BLaER1 treated with 17β-estradiol and CSF1 and Interleukin-3, amounts not matched to agents 10 nM and 100 nM (cell line): ENCODE measurements around the gene KY.

Experiments used
- H3K27ac ChIP-seq, 11 experiments: shearing (Covaris generic); formaldehyde crosslinking; 2 replicates each; pipeline ENCODE4 v1.8.1; 2022
- H3K27me3 ChIP-seq, 11 experiments: shearing (Covaris generic); formaldehyde crosslinking; 2 replicates each; pipeline ENCODE4 v1.8.1; 2022
- H3K36me3 ChIP-seq, 11 experiments: shearing (Covaris generic); formaldehyde crosslinking; 2 replicates each; pipeline ENCODE4 v1.8.1; 2022
- H3K4me1 ChIP-seq, 10 experiments: shearing (Covaris generic); formaldehyde crosslinking; 2 replicates each; pipeline ENCODE4 v1.8.1; 2022
- H3K4me2 ChIP-seq, 11 experiments: shearing (Covaris generic); formaldehyde crosslinking; 2 replicates each; pipeline ENCODE4 v1.8.1; 2022
- H3K4me3 ChIP-seq, 10 experiments: shearing (Covaris generic); formaldehyde crosslinking; 2 replicates each; pipeline ENCODE4 v1.8.1; 2022
- H3K9ac ChIP-seq, 11 experiments: shearing (Covaris generic); formaldehyde crosslinking; 2 replicates each; pipeline ENCODE4 v1.8.1; 2022
- H3K9me3 ChIP-seq, 11 experiments: shearing (Covaris generic); formaldehyde crosslinking; replicated peaks in 1 of 11; 2 replicates each; pipeline ENCODE4 v1.8.1; 2022
- H4K20me1 ChIP-seq, 11 experiments: shearing (Covaris generic); formaldehyde crosslinking; 2 replicates each; pipeline ENCODE4 v1.8.1; 2022
- Cebpa-rat ChIP-seq, 11 experiments: shearing (Covaris generic); IDR thresholded peaks; 2 replicates each; pipeline ENCODE4 v1.8.1; 2022

KY gene

DNA sequence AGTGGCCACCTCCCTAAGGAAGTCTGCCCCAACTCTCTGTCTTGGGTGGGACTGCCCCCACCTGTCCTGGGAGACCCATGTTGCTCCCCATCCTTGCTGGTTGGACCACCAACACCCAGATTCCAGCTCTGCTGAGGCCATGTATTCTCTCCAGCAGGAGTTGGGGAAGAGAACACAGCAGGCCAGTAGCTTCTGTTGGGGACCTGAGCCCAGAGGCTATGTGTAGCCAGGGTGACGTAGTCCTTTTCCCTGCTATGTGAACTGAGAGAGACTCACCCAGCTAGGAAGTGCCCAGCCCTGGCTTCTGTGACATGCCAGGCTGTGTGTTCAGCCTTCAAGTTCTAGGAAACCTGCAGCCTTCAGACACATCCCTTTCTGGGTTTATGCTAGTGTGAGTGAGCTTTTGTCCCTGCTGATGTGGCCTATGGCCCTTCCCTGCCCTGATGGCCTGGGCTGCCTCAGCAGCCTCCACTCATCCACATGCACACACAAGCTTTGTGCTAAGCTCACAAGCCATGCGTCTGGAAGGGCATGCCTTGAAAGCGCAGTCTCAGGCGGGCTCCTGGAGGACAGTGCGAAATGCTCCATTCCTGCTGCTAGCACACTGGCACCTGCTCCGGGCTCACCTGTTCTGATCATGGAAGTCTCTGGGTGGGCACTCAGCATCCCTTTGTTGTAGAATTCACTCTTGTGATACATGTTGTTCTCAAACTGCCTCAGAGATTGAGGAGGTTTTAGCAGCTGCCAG lies 42.6 kb downstream of the KY start:
- no peaks in the 10 kb centered on the region for H3K27me3 ChIP-seq
- H3K4me3 ChIP-seq, result no peak overlapping the region
- H3K36me3 ChIP-seq, result no peaks in the 10 kb centered on the region
- TF ChIP-seq Cebpa-rat (IDR thresholded peaks at IDR 0.05), result no peak
- H4K20me1 ChIP-seq, result peaks cover 0 to 3% (median 0%) of the 10 kb centered on the region in 11 experiments; a peak in 4 of 22 replicates
- no peaks in the 10 kb centered on the region for H3K9me3 ChIP-seq
- H3K4me2 ChIP-seq, result peak overlapping the region; percentile 71 to 90 (median 86); a peak in 20 of 22 replicates
- peak overlapping the region in 4 of 11 experiments; percentile 8 to 46 (median 26); a peak in 3 of 22 replicates for H3K27ac ChIP-seq
- peaks cover 31 to 54% (median 42%) of the 10 kb centered on the region in 10 experiments for H3K4me1 ChIP-seq
- no peak overlapping the region for H3K9ac ChIP-seq

DNA sequence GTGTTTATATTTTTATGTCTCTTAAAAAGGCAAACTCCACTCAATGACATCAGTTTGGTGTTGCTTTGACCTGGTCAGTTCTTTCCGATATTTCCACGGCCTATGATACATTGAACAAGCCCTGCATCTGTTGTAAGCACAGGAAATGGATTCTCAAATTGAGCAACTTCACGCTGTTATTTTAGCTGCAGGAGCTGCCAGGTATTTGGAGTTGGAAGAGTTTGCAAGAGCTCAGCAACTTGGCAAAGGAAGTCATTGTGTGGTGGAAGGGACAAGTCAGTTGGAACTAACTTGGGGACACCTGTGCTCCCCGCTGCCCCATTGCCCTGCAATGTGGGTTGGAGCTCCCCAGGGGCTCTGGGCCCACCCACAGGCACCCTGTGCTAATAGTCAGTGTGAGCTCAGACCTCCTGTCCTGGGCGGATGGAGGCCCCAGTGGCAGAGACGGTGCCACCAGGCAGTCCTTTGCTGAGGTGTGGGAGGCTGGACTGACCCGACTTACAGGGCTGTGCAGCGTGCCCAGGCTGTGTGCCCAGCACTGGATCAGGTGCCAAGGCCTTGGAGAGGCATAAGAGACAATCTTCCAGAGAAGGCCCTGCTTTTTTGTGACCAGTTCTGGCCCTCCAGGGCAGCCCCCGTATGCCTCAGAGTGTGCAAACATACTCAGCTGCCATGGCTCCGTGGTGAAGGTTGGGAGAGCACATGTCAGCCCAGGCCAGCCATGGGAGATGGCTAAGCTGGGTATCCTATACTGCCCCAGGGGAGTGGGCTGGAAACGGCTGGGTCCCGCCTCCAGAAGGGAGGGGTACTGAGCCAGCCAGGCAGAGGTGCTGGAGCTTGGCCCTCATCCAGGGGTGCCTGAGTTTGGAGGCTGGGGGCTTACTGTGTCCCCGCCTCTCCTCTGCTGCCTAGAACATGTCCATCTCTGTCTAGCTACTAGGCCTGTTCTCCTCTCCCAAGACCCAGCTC lies 43.5 kb downstream of the KY start:
- H3K27ac ChIP-seq, result peak overlapping the region in 7 of 11 experiments; percentile 8 to 46 (median 13); a peak in 6 of 22 replicates
- H3K4me2 ChIP-seq, result peak overlapping the region; percentile 71 to 90 (median 86)
- no peaks in the 10 kb centered on the region for H3K27me3 ChIP-seq
- peaks cover 0 to 6% (median 0%) of the 10 kb centered on the region in 11 experiments; a peak in 5 of 22 replicates for H4K20me1 ChIP-seq
- no peak overlapping the region; a peak in 1 of 22 replicates for H3K9ac ChIP-seq
- peak overlapping the region in 2 of 10 experiments; percentile 16 to 22; a peak in 1 of 20 replicates for H3K4me3 ChIP-seq
- peaks cover 36 to 63% (median 51%) of the 10 kb centered on the region in 10 experiments for H3K4me1 ChIP-seq
- H3K36me3 ChIP-seq, result no peaks in the 10 kb centered on the region
- no peaks in the 10 kb centered on the region for H3K9me3 ChIP-seq
- TF ChIP-seq Cebpa-rat (IDR thresholded peaks at IDR 0.05), result no peak

DNA sequence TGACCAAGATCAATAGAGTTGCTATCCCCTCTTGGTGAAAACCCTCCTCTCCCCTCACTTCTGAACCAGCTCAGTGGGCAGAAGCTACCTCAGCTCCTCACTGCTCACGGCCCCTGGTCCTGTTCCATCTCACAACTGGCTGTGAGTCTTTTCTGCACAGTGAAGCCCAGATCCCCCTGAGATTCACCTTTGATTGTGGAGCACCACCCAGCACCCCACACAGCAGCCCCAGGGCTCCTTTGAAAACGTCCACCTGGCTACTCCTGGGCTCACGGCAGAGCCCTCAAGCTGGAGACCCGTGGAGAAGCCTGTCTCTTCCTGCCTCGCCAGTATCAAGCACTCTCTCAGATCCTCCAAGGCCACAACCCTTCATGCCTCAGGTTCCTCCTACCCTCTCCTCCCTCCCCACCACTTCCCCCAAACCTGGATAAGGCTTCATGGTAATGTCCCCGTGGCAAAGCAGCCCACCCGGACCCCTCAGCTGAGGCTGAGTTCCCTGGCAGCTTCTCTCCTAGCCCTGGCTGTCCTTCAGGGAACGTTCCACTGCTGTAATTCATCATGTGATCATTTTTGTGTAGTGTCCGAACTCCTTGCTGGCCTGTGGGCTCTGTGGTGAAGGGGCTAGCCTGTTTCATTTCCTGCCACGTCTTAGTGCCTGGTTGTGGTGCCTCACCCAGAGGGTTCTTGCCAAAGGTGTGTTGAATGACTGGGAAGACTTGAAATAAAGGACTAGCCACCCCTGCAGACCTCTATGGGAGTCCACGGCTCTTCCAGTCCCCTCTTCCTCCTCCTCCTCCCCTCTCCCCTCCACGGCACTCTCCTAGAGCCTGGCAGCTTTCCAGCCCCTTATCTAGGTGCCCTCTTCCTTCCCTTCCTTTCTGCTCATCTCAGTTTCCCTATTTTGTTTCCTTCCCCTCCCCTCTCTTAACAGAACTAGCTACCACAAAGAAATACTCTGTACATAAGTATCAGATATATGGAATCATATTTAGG lies 44.5 kb downstream of the KY start:
- Histone ChIP-seq H3K27me3 (no peaks in the 10 kb centered on the region), H3K27ac (peak overlapping the region in 6 of 11 experiments; percentile 12 to 46 (median 22); a peak in 8 of 22 replicates), H3K9me3 (no peaks in the 10 kb centered on the region), H4K20me1 (peaks cover 0 to 13% (median 0%) of the 10 kb centered on the region in 11 experiments; a peak in 5 of 22 replicates), H3K36me3 (no peaks in the 10 kb centered on the region), H3K9ac (no peak overlapping the region), H3K4me3 (0 out of 20 replicates have a peak overlapping the region, but pooled peaks of 2 of the 10 experiments have one; percentile 9 to 22), H3K4me2 (peak overlapping the region; percentile 71 to 90 (median 86)), H3K4me1 (peaks cover 36 to 73% (median 56%) of the 10 kb centered on the region in 10 experiments)
- TF ChIP-seq Cebpa-rat (IDR thresholded peaks at IDR 0.05), result no peak

DNA sequence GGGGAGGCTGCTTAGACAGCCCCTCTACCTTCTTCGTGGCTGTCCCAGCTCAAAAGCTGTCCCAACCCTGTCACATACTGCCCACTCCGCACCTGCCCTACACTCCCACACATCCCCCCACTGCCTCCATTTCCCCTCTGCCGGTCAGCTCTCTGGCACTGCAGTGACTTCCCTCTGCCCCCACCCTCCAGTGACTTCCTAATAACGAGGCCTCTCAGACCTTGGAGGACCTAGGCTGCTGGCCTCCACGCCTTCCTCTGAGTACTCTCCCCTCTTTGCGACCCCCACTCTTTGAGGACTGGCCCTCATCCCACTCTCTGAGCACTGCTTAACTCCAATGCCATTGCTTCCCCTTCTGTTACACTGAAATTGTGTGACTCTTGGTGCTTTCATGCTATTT lies 45.3 kb downstream of the KY start:
- H3K4me3 ChIP-seq, result no peak overlapping the region
- peak overlapping the region in 10 of 11 experiments; percentile 71 to 90 (median 87); a peak in 18 of 22 replicates for H3K4me2 ChIP-seq
- H4K20me1 ChIP-seq, result peaks cover 0 to 14% (median 0%) of the 10 kb centered on the region in 11 experiments; a peak in 5 of 22 replicates
- H3K27ac ChIP-seq, result no peak overlapping the region
- TF ChIP-seq Cebpa-rat (IDR thresholded peaks at IDR 0.05), result no peak
- peaks cover 36 to 80% (median 59%) of the 10 kb centered on the region in 10 experiments for H3K4me1 ChIP-seq
- no peaks in the 10 kb centered on the region for H3K27me3 ChIP-seq
- H3K9me3 ChIP-seq, result no peaks in the 10 kb centered on the region
- no peak overlapping the region for H3K9ac ChIP-seq
- H3K36me3 ChIP-seq, result no peaks in the 10 kb centered on the region

DNA sequence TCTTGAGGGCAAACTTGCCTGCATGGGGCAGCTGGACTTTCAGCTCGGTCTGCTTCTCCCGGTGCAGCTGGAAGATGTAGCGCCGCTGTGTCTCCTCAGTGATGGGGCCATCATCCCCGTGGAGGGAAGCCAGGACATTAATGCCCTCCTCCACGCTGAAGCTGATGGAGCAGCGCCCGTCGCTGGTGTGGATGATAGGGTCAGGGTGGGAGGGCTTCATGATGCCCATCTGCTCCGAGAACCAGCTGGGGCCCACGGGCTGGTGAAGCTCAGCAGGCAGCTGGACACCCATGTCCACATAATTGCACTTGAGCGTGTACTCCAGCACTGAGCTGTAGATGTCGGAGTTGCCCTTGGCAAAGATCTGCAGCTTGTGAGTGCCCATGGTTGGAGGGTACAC lies 46.9 kb downstream of the KY start:
- H3K4me1 ChIP-seq, result peaks cover 39 to 92% (median 70%) of the 10 kb centered on the region in 10 experiments
- no peaks in the 10 kb centered on the region for H3K36me3 ChIP-seq
- peak overlapping the region in 9 of 11 experiments; percentile 53 to 82 (median 58); a peak in 18 of 22 replicates for H3K4me2 ChIP-seq
- H3K27me3 ChIP-seq, result no peaks in the 10 kb centered on the region
- no peaks in the 10 kb centered on the region for H3K9me3 ChIP-seq
- peaks cover 0 to 14% (median 0%) of the 10 kb centered on the region in 11 experiments; a peak in 3 of 22 replicates for H4K20me1 ChIP-seq
- TF ChIP-seq Cebpa-rat (IDR thresholded peaks at IDR 0.05), result no peak
- no peak overlapping the region for H3K27ac ChIP-seq
- no peak overlapping the region for H3K4me3 ChIP-seq
- no peak overlapping the region for H3K9ac ChIP-seq

DNA sequence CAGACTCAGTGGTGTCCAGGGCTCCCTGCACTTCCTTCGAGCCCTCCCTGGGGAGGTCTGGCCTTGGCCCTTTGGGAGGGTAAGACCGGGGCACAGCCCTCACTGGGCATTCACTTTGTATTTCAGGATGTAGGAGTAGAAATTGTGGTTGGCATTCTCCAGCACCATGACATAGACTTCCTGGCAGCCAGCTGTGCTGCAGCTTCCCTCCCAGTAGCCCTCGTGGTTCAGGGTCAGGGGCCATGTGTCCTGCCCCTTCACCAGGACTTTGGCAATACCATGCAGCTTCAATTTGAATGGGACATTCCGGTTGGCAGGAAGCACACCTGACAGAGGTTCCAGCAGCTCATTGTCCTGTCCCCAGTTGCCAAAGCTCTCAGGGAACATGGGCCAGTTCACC lies 47.3 kb downstream of the KY start:
- Histone ChIP-seq H4K20me1 (peaks cover 0 to 14% (median 0%) of the 10 kb centered on the region in 11 experiments; a peak in 3 of 22 replicates), H3K4me2 (peak overlapping the region; percentile 28 to 82 (median 58)), H3K4me3 (no peak overlapping the region), H3K9ac (no peak overlapping the region), H3K4me1 (peaks cover 44 to 92% (median 74%) of the 10 kb centered on the region in 10 experiments), H3K27ac (no peak overlapping the region), H3K27me3 (no peaks in the 10 kb centered on the region), H3K36me3 (no peaks in the 10 kb centered on the region), H3K9me3 (no peaks in the 10 kb centered on the region)
- TF ChIP-seq Cebpa-rat (IDR thresholded peaks at IDR 0.05), result no peak

DNA sequence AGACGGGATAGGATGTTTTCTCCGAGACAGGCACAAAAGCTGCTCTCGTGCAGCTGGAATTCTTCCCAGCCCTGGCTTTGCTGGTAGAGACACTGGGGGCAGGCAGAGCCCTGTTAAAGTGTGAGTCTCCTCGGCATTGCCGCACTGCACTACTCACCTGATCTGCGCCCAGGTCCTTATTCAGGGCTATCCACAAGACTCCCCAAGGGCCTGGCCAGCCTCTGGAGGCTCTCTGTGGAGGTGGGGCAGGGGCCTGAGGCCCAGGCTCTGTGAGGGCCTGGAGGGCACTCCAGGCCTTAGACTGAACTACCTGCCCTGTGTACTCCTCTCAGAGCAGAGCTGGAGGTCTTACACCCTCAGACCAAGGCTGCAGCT lies 48.4 kb downstream of the KY start:
- peaks cover 0 to 14% (median 0%) of the 10 kb centered on the region in 11 experiments; a peak in 3 of 22 replicates for H4K20me1 ChIP-seq
- no peaks in the 10 kb centered on the region for H3K36me3 ChIP-seq
- no peak overlapping the region for H3K4me3 ChIP-seq
- TF ChIP-seq Cebpa-rat (IDR thresholded peaks at IDR 0.05), result no peak
- H3K9ac ChIP-seq, result no peak overlapping the region
- no peaks in the 10 kb centered on the region; a peak in 1 of 22 replicates for H3K9me3 ChIP-seq
- H3K27me3 ChIP-seq, result no peaks in the 10 kb centered on the region
- H3K4me2 ChIP-seq, result peak overlapping the region in 7 of 11 experiments; percentile 53 to 82 (median 63); a peak in 7 of 22 replicates
- no peak overlapping the region for H3K27ac ChIP-seq
- peaks cover 40 to 92% (median 67%) of the 10 kb centered on the region in 10 experiments for H3K4me1 ChIP-seq
